ENCODE measurements around the gene C3orf18.

GRCh38 chr3:50609071-50609762 is 41.7 kb upstream of the C3orf18 start:
- TF ChIP-seq POLR2AphosphoS5 (IDR thresholded peaks at IDR 0.05; ENCODE audit: low read depth, low read length) (no peak), TAF1 (IDR thresholded peaks at IDR 0.05; ENCODE audit: low read depth, low read length) (no peak), POLR2A (IDR thresholded peaks at IDR 0.05; ENCODE audit: low read depth, low read length) (no peak), PAX5 (IDR thresholded peaks at IDR 0.05; ENCODE audit: insufficient read depth, low read length, severe bottlenecking) (no peak), SPI1 (IDR thresholded peaks at IDR 0.05; ENCODE audit: low read depth, low read length) (no peak), POU2F2 (IDR thresholded peaks at IDR 0.05; ENCODE audit: low read depth, low read length) (no peak)

Measured in GM12891 (cell line).